ENCODE data around the gene ZNF19.

ZNF19 gene

GRCh38 chr16:71484006-71484893 lies 4.9 kb downstream of the ZNF19 start:
- peak; percentile 88 to 90 for DNase-seq

- no peak for DNase-seq
Observed at GRCh38 chr16:71482569-71482968, 6.6 kb downstream of the ZNF19 start.

GRCh38 chr16:71480956-71481355 lies 8.2 kb downstream of the ZNF19 start:
- no peak for DNase-seq

- no peak for DNase-seq
Observed at GRCh38 chr16:71479420-71479819, 9.7 kb downstream of the ZNF19 start.

- DNase-seq, result no peak
Observed at GRCh38 chr16:71476457-71477124, 12.5 kb downstream of the ZNF19 start.

- DNase-seq, result no peak
Observed at GRCh38 chr16:71474864-71475263, 14.3 kb downstream of the ZNF19 start.

- no peak for DNase-seq
Observed at GRCh38 chr16:71473891-71474290, 15.2 kb downstream of the ZNF19 start.

GRCh38 chr16:71472931-71473330 lies 16.2 kb downstream of the ZNF19 start:
- DNase-seq, result no peak

- DNase-seq, result no peak
Observed at GRCh38 chr16:71472051-71472450, 17.1 kb downstream of the ZNF19 start.

GRCh38 chr16:71467810-71468209 lies 21.3 kb downstream of the ZNF19 start:
- DNase-seq, result peak in 1 of 2 donors; percentile 21

GRCh38 chr16:71464231-71464630 lies 24.9 kb downstream of the ZNF19 start:
- no peak for DNase-seq

GRCh38 chr16:71461686-71462648 lies 27.2 kb downstream of the ZNF19 start, which contains the start of gene ZNF23:
TSS of gene ZNF23 (minus strand) at chr16:71462247. CDS start at chr16:71456796, 5,451 bp downstream.
- peak; percentile 82 to 84 for DNase-seq

- no peak for DNase-seq
Observed at GRCh38 chr16:71460941-71461340, 28.2 kb downstream of the ZNF19 start.

GRCh38 chr16:71460236-71460635 lies 28.9 kb downstream of the ZNF19 start:
- no peak for DNase-seq

GRCh38 chr16:71459510-71459909 lies 29.6 kb downstream of the ZNF19 start:
- no peak for DNase-seq

- DNase-seq, result no peak
Observed at GRCh38 chr16:71456801-71457200, 32.3 kb downstream of the ZNF19 start.

GRCh38 chr16:71453036-71453435 lies 36.1 kb downstream of the ZNF19 start:
- DNase-seq, result no peak

- no peak for DNase-seq
Observed at GRCh38 chr16:71449020-71449419, 40.1 kb downstream of the ZNF19 start.

GRCh38 chr16:71448274-71448866 lies 40.8 kb downstream of the ZNF19 start:
- DNase-seq, result no peak

- DNase-seq, result no peak
Observed at GRCh38 chr16:71443714-71444113, 45.4 kb downstream of the ZNF19 start.

- DNase-seq, result no peak
Observed at GRCh38 chr16:71442051-71442440, 47.1 kb downstream of the ZNF19 start, which contains the start of gene TLE7. TSS of gene TLE7 (minus strand) at chr16:71442054. CDS start at chr16:71433324, 8,730 bp downstream.

GRCh38 chr16:71441348-71442050 lies 47.6 kb downstream of the ZNF19 start:
- no peak for DNase-seq

All from CD4-positive, alpha-beta T cell treated with Interleukin-4 for 1 hour (primary cell).